Mesenteric fat pad (tissue), 1 donor: ENCODE data around the gene CACNA1B. TPM values are rescaled to one million over a fixed set of nuclear protein-coding genes. Genes with fewer than 3 reads are reported as not detected.
"Not testable (repeated sequence)": the region's sequence is repeated elsewhere in the genome, so short reads cannot be mapped to it uniquely, and the experiment has no call there.

ENCODE experiments used
- DNase-seq: peaks from one replicate; pipeline ENCODE4 v3.0.0-alpha.2; 2020; ENCODE audit warnings: low spot score
- total RNA-seq: library from RNA; stranded (reverse); fragmentation: NEBNext Ultra II Directional; extraction: Animal tissue kit (Norgen Biotek cat#: 25700); gene quantifications from one replicate; pipeline ENCODE4 v1.2.1, GENCODE V29; 2021
- donor health status: DM: yes; HTN: yes; CAD: no.

The CACNA1B gene
- total RNA-seq, 1 donor from 2014 or later: not detected

DNA sequence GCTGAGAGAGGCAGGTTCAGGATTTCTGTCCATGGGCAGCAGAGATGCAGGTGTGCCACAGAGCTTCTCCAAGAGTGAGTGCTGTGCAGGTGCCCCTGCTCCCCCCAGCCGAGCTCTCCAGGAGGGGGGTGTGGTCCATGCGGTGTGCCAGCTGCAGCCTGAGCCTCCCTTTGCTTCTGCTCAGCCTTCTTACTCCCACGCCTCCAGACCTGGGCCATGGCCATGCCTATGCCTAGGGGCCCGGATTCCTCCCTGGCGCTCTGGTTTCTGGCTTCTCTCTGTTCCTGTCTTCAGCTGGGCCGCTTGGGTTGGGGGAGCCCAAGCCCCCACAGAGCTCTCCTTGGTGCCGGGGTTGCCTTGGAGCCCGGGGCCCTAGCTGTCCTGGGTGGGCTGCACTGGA, 133.3 kb downstream of the CACNA1B start:
- no peak for DNase-seq

DNA sequence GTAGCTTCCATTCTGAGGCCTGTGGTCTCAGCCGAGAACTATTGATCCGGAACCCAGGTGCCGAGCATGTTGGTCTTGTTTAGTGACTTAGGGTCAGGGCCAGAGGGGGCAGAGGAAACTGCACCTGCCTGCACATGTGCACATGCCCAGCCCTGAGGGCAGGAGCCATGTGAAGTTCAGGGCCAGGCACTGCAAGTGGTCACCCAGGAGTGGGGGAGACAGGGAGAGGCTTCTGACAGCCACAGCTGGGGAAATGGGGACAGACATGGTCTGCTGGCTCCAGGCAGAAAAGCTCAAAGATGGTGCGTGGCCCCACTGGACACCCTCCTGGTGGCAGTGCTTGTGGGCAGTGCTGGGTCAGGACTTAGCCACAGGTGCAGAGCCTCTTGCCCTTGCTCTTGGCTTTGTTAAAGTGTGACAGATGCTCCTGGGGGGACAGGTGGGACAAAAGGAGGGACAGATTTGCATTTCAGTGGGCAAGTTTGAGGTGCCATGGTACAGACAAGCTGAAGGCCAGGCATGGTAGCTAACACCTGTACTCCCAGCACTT, 134.4 kb downstream of the CACNA1B start:
- DNase-seq: no peak

DNA sequence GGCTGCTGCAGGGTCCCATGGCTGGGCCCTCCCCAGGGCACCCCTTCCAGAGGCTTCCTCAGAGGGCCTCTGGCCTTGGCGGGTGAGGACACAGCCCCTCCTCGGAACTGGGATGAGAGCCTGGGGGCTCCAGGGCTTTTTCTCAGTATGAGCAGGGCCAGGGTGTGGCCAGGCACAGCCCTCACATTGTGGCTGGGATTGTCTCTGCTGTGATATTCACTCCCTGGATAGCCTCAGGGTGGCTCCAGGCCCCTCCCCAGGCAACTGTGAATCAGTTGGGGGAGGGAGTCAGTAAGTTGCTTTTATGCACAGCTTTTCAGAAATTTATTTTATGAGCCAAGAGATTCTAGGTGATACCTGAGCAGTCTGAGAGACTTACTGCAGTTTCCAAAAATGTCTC, 135.7 kb downstream of the CACNA1B start:
- no peak for DNase-seq

DNA sequence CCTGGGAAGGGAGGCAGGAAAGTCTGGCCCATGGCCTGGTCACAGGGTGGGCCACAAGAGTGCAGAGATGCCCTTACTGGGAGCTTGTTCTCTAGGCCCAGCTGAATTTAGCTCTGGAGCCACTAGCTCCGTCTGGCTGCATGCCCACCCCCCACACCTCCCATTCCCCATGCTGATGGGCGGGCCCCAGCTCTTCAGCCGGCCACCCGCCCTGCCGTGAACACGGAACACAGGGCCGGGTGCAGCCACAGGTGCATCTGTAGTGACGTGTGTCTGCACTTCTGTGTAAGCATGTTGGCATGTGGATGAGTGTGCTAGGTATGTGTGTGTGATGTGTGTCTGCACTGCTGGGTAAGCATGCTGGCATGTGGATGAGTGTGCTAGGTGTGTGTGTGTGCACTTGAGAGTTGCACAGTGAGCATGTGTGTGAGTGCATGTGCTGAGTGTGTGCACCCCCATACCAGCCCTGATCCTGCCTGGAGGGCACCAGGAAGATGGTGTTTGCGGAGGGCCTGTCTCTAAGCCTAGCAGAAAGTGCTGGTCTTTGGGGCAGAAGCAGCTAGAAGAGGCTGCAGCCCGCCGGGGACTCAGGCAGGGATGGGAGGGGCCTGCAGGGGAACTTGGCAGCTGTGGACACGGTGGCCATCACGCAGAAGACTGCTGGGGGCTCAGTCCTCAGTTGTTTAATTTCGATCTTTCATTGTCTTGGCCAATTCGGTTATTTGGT, 136.4 kb downstream of the CACNA1B start:
- no peak for DNase-seq

DNA sequence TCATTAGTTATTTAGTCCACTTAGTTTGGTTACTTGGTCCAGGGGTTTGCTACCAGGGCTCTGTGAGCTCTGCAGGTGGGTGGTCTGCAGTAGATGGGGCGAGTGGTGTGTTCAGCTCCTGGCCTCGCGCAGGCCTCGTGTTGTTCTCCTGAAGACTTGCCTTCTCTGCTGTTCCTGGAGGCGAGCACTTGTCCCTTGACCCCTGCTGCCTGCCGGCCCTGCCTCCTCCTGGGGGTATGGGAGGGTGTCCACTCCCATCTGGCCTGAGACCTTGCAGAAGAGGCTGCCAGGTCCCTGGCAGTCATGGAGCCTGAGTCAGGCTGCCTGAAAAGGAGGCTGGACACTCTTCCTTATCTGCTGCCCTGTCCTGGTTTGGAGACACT, 137.0 kb downstream of the CACNA1B start:
- DNase-seq: no peak

DNA sequence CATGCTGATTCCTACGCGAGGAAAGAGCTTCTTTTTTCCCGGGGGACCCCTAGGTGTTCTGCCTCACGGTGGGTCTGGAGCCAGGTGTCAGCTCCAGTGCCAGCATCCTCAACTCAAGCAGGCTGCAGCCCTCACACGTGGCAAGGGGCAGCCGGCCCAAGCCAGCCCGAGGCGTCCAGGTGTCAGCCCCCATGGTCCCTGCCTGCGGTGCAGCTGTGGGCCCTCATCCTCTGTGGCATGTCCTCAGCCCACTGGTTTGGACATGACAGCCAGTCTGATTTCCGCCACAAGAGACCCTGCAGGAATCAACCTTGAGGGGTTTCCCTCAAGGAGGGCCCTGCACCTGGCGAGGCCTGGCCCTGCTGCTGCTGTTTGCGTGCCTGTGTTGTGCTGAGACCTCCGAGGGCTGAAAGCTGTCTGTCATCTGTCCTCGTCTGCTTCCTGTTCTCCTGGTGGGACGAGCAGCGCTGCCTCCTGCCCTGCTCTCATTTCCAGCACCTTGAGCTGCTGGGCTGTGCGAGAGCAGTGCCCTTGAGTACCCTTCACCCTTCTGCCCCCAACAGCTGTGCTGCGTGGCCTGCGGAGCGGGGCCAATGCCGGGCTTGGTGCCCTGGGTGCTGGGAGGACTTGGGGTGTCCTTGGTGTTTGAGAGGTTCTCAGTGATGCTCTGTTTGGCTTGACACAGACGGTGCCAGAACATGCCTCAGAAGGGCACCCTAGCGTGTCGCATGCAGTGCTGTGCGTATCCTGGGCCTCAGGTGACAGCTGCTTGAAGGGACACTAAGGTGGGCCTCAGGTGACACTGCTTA, 137.6 kb downstream of the CACNA1B start:
- DNase-seq: no peak

DNA sequence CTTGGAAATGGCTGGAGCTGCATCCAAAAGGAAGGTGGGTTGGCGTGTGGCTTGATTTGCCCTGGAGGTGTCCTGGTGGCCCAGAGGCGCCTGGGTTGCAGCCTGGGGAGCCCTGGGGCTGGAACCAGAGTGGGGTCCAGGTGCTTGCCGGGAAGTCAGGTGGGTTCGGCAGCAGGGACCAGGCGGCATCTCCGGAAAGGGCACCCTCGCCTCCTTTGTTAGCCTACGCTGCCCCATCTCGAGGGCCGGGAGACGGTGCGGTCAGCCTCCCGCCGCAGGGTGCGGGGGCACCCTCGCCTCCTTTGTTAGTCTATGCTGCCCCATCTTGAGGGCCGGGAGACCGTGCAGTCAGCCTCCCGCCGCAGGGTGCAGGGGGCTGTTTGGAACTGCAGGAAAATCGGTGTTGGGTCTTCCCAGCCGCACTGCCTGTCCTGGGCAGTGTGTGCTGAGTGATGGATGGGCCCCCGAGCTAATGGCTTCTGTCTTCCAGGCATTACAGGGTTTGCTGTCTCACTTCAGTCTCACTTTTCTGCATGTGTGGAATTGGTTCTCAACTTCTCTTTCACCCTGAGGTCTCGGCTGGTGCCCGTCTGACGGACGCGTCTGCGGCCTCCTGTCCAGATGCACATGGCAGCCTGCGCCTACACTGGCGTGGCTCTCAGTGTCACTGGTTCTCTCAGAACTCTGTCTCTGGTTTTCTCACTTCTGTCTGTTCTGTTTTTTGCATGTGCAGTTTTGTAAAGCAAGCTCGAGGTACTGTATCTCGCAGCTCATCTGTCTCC, 139.0 kb downstream of the CACNA1B start:
- DNase-seq: no peak

DNA sequence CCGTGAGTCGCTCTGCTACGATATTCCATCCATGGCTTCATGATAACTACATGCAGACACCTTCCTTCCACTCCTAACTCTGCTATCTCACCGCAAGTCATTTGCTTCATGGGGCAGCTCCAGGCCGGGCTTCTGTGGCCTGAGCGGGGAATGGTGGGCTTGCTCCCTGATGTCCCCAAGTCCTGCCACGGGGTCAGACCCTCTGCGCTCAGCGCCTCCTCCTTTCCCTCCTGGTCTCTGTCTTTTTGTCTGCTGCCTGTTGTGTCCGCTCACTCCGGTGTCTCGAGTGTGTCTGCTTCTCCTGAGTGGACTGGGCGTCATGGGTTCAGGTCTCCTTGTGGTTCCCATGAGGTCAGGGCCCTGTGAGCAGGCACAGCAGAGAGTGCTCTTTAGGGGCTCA, 139.6 kb downstream of the CACNA1B start:
- DNase-seq: peak; percentile 83

DNA sequence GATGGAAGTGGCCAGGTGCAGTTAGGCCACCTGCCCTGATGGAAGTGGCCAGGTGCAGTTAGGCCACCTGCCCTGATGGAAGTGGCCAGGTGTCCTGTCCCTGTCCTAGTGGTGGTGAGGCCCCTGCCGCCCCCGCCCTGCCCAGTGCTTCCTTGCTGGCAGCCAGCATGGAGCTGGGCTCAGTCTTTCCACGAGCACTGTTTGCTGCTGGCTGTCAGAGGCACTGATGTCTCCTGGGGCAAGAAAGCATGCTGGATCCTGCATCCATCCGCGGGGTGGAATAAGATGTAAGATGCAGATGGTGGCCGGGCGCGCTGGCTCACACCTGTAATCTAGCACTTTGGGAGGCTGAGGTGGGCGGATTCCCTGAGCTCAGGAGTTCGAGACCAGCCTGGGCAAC, 141.9 kb downstream of the CACNA1B start:
- not testable (repeated sequence) for DNase-seq

DNA sequence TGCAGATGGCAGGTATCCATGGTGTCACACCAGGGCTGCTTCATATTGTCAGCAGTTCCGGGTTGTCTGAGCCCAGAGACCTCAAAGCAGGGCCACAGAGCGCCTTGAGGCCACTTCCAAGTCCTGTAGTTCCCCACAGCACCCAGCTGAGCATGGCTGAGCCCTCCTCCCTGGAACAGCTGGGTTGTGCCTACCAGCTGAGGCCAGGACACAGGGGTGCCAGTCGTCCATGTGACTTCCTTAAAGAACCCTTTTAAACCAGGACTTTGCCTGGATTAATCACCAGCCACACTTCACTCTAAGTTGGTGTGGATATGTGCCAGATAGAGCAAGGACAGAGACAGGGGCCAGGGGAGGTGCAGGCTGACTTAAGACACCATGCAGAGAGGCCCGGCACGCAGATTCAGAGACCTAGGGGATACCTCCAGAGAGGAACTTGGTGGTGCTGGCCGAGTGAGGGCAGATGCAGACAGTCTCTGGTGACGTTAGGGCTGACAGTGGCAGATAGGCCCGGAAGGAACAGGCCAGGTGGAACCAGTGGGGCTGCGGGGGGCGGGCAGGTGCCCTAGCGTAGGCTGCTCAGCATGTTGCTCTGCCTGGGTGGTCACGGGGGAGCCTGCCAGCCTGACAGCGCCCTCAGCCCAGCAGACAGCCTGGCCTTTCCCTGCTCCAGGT, 142.7 kb downstream of the CACNA1B start:
- DNase-seq: peak; percentile 87

DNA sequence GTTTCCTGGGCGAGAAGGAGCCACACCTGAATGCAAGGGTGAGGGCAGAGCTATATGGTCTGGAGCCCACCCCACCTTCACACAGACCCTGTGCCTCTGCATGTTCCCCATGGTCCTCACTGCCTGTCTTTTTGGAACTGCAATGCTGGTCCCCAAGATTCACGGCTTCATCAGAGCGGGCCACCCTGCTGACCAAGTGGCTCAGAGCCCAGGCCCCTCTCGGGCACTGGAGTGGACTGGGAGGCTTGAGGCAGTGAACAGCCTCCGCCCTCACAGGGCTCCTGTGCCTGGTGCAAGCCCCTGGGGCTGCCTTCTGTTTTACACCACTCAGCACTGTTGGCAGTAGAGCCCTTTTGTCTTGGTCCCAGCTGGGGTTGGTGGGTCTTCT, 143.2 kb downstream of the CACNA1B start:
- DNase-seq: no peak

DNA sequence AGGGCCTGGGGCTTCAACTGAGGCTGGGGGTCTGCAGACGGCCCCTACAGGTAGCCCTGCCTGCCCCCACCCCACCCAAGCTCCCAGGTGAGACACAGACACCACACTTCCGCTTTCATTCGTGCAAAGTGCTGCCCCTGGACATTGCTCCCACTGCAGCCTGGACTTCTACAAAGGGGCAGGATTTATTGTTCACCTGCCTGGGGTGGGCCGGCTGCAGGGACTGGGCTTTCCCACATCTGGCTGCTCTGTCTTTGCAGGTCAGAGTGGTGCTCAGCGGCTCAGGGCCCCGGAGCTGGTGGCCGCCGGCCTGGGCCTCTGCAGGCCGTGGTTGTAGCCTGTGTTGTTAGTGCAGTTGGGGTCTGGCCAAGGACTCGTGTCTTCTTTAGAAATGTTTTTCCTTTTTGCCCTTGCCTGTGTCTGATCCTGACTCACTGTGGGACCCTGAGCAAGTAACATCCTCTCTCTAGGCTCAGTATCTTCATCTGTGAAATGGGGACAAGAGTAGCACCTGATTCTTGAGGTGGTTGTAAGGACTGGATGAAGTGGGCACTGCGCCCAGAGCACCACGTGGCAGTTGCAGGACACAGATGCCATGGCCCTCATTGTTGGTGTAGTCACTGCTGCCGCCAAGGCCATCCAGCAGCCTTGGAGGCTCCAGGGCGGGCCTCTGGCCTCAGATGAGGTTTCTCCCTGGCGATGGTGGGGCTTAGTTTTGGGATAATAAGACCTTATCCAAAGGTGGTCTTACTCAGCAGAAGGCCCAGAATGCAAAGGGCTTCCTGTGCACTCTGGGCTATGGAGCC, 143.9 kb downstream of the CACNA1B start:
- peak; percentile 88 for DNase-seq

DNA sequence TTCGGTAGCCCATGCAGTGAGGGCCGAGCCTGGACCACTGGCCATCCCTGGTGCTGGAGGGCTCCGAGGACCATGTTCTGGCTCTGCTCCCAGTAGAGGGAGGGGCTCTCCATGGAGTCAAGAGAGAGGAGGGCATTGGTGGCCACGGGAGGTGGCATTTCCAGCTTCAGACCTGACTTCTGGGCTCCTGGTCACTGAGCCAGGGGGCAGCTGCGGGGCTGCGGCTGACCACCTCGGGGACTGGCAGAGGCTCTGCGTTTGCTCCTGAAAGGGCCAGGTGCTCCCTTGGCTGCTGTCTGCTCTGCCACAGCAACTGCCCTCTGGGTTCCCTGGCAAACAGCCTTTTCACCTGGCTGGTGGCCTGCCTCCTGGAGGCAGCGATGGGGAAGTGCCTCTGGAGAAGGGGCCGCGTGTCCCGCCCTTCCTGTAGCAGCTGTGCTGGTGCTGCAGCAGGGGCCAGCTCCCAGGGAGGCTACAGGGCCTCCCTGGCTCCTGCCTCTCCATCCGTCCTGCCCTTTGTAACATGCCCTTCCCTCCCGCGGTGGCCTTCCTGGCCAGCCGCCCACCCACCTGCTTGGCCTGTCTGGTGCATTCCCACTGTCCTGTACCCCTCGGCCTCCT, 144.6 kb downstream of the CACNA1B start:
- DNase-seq: peak; percentile 86

DNA sequence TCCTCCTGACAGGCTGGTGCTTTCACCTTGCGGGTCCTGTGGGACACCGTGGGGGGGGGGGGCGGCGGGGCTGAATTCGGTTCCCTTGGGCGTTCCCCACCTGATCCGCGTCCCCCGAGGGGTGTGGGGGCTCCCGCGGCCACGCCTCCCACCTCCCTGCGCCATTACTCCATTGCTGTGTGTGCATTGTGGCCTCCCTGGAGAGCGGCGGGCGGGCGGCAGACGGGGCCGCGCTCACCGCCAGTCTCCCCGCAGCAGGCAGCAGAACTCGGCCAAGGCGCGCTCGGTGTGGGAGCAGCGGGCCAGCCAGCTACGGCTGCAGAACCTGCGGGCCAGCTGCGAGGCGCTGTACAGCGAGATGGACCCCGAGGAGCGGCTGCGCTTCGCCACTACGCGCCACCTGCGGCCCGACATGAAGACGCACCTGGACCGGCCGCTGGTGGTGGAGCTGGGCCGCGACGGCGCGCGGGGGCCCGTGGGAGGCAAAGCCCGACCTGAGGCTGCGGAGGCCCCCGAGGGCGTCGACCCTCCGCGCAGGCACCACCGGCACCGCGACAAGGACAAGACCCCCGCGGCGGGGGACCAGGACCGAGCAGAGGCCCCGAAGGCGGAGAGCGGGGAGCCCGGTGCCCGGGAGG, 145.3 kb downstream of the CACNA1B start:
- DNase-seq: peak; percentile 82

DNA sequence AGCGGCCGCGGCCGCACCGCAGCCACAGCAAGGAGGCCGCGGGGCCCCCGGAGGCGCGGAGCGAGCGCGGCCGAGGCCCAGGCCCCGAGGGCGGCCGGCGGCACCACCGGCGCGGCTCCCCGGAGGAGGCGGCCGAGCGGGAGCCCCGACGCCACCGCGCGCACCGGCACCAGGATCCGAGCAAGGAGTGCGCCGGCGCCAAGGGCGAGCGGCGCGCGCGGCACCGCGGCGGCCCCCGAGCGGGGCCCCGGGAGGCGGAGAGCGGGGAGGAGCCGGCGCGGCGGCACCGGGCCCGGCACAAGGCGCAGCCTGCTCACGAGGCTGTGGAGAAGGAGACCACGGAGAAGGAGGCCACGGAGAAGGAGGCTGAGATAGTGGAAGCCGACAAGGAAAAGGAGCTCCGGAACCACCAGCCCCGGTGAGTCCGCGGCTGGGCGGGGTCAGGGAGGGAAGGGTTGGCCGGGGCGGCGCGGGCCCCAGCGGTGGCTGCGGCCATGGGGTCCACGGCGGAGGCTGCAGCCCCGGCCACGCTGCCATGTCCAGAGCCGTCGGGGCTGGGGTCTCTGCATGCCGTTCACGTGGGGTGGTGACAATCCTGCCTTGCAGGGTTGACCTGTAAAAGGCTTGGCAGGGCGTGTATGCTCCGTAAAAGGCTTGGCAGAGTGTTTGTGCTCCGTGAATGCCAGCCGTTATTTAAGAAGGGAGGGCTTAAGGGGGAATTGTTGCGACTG, 146.0 kb downstream of the CACNA1B start:
- DNase-seq: no peak

DNA sequence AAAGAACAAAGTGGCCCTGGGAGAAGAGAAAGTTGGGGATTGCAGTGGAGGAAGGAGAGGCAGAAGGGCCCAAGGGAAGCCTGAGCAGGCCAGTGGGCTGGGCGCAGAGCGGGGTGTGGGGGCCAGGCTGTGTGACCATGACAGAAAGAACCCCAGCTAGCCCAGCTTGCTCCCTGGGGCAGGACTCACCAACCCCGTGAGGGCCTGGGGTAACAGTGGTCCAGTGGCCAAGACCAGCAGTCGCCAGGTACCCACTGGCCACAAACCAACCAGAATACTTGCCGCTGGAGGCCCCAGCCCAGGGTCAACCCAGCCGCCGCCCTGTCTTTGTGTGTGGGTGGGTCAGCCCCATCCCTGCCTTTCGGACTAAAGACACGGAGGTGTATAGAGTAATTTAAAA, 146.5 kb downstream of the CACNA1B start:
- no peak for DNase-seq

DNA sequence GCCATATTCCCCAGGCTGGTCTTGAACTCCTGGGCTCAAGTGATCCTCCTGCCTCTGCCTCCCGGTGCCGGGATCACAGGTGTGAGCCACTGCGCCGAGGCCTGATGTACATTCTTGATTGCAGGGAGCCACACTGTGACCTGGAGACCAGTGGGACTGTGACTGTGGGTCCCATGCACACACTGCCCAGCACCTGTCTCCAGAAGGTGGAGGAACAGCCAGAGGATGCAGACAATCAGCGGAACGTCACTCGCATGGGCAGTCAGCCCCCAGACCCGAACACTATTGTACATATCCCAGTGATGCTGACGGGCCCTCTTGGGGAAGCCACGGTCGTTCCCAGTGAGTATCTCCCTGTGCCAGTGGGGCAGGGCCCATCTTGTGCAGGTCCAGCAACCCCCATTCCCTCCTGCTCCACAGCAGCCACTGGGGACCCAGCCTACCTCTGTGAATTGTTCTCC, 147.3 kb downstream of the CACNA1B start:
- DNase-seq: no peak

DNA sequence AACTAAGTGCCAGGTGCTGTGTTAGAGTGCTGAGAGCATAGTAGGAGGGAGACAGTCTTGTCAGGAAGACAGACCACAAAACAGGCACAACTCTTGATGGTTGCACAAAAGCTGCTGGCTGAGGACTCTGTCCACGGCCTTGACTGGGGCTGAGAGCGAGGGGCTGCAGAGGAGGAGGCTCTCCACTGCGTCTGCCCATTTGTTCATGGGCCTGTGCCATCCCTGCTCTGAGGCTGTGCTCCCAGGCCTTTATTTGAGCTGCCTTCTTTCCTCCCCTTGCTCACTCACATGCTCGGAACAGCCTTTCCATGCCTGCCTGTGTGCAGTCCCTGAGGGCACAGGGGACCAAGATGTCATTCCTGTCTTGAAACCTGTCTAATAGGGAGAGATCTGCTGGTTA, 147.8 kb downstream of the CACNA1B start:
- DNase-seq: no peak

DNA sequence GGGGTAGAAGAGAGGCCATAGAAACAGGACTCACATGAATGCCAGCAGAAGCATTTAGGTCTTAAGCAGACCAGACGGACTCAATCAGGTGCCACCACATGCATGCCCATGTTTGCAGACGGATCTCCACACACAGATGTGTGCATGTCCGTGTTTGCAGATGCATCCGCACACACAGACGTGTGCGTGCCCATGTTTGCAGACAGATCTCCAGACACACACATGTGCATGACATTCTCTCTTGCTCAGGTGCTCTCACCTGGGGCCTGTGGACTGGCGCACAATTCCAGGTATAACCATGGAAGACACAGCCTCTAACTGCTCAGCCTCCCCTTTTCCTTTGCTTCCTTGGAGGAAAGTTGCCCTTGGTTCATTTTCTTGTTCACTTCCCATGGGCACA, 148.3 kb downstream of the CACNA1B start:
- DNase-seq: no peak
